ENCODE measurements around the gene TOMM40L. TPM values are rescaled to one million over a fixed set of nuclear protein-coding genes. Genes with fewer than 3 reads are reported as not detected.

Gene TOMM40L
- polyA plus RNA-seq, 1 donor (not counting 4 experiments of a cell fraction or from before 2014, with no cell fraction given), result 14.4 TPM

DNA sequence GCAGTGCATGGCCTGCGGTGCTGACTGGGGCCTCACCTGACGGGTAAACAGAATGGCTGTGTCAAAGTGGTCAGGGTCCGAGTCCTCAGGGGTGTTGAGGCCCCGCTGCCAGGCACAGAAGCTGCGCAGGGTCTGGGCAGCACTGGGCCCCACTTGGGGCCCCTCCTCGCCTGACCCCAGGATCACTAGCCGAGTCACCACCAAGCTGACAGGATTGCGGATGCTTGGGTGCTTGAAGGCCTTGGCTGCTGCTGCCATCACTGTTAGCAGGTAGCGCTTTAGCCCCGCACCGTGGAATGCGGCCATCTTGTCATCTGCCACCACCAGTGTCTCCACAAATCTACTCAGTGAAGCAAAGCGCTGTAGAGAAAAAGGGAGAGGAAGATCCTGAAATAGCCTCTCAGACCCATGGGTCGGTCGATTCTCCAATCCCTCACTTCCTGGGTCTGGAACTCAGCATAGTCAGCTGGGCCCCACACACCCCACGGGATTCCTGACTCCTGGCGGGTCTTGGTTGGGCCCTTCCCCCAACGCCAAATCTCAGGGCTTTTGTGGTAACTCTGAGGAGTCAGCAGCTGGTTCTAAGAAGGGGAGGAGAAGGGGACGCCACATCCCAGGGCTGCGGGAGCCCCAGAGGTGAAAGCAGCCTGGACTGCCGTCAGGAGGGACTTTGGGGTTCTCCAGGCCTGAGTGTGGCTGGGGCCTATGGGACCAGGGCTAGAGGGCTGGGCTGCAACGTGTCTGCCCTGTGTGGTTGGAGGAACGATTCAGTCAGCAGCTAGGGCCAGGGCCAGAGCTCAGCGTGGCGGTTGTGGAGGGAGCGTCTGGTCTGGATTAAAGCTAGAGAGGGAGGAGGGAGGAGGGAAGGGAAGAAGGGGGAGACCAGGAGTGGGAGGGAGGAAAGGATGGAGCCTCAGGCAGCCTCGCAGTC is 29.1 kb upstream of the TOMM40L start:
- Histone ChIP-seq H3K9me1 (ENCODE audit: control insufficient read depth, extremely low read depth, insufficient read depth, low read length) (no peaks in the 10 kb centered on the region), H3K4me1 (ENCODE audit: control insufficient read depth, extremely low read depth, insufficient read depth, low read length) (peaks cover 41% of the 10 kb centered on the region), H3K9ac (ENCODE audit: control insufficient read depth, extremely low read depth, insufficient read depth, low read length) (no peak overlapping the region), H3K9me3 (ENCODE audit: control insufficient read depth, low read depth, low read length) (no peaks in the 10 kb centered on the region), H4K20me1 (ENCODE audit: control insufficient read depth, extremely low read depth, insufficient read depth, low read length) (no peaks in the 10 kb centered on the region), H3K4me3 (ENCODE audit: control insufficient read depth in 2 of 3, extremely low read depth in 1 of 3, insufficient read depth in 2 of 3, low read depth in 1 of 3, low read length in 3 of 3) (no peak overlapping the region), H3K27ac (ENCODE audit: control insufficient read depth, insufficient read depth, low read length) (no peak overlapping the region), H3K36me3 (ENCODE audit: control insufficient read depth in 2 of 2, extremely low read depth in 1 of 2, insufficient read depth in 2 of 2, low read length in 2 of 2) (no peaks in the 10 kb centered on the region), H3K4me2 (ENCODE audit: control insufficient read depth, extremely low read depth, insufficient read depth, low read depth, low read length) (no peak overlapping the region), H3K79me2 (ENCODE audit: control insufficient read depth, insufficient read depth, low read length) (no peaks in the 10 kb centered on the region), H3K27me3 (ENCODE audit: control insufficient read depth, extremely low read depth, insufficient read depth, low read length) (no peaks in the 10 kb centered on the region), H2AFZ (ENCODE audit: control insufficient read depth, low read length) (no peak overlapping the region)
- dilution Hi-C loops (cut with MboI; ENCODE audit: extremely low pct_ligation_motif_present, low sequenced_read_pairs), result no loop called here
- DNase-seq (ENCODE audit: low read depth, low spot score), result no peak
- TF ChIP-seq, protein P1, sequence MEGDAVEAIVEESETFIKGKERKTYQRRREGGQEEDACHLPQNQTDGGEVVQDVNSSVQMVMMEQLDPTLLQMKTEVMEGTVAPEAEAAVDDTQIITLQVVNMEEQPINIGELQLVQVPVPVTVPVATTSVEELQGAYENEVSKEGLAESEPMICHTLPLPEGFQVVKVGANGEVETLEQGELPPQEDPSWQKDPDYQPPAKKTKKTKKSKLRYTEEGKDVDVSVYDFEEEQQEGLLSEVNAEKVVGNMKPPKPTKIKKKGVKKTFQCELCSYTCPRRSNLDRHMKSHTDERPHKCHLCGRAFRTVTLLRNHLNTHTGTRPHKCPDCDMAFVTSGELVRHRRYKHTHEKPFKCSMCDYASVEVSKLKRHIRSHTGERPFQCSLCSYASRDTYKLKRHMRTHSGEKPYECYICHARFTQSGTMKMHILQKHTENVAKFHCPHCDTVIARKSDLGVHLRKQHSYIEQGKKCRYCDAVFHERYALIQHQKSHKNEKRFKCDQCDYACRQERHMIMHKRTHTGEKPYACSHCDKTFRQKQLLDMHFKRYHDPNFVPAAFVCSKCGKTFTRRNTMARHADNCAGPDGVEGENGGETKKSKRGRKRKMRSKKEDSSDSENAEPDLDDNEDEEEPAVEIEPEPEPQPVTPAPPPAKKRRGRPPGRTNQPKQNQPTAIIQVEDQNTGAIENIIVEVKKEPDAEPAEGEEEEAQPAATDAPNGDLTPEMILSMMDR (optimal IDR thresholded peaks at IDR 0.05 in 1 of 3, IDR thresholded peaks at IDR 0.05 in 1 of 3, conservative IDR thresholded peaks at IDR 0.05 in 1 of 3; ENCODE audit: extremely low read depth in 1 of 3, insufficient read depth in 2 of 3, low read length in 3 of 3), result no peak
- TF ChIP-seq EZH2 (IDR thresholded peaks at IDR 0.05; ENCODE audit: low read length), result no peak
- FAIRE-seq, result no peak

DNA sequence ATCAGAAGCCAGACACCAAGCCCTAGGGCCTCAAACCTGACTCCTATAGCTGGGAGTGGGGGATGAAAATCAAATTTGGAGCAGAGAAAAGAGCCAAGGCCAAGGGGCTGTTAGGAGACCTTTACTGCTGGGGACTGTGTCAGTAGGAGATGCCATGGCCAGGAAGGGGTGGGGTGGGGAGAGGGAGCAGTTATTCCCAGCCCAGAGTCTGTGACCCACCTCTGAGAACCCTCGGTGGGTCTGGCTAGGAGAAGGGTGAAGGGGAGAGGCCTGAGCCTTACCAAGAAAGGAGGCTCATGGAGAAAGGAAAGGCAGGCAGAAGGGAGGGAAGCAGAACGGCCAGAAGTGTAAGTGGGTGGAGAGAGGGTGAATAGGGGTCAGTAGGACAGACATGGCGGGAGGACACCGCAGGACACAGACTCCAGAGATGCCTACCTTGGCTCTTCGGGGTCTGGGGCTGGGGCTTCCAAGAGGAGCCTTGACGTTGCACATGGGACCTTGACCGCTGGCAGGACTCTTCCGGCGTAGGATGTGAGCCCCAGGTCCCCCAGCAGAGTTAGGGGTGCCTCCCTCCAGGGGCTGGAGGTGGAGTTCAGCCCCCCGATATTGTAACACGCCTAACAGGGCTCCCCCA is 28.2 kb upstream of the TOMM40L start:
- dilution Hi-C loops (cut with MboI; ENCODE audit: extremely low pct_ligation_motif_present, low sequenced_read_pairs), result no loop called here
- Histone ChIP-seq H3K4me1 (ENCODE audit: control insufficient read depth, extremely low read depth, insufficient read depth, low read length) (peaks cover 44% of the 10 kb centered on the region), H3K4me3 (ENCODE audit: control insufficient read depth in 2 of 3, extremely low read depth in 1 of 3, insufficient read depth in 2 of 3, low read depth in 1 of 3, low read length in 3 of 3) (no peak overlapping the region), H3K27me3 (ENCODE audit: control insufficient read depth, extremely low read depth, insufficient read depth, low read length) (no peaks in the 10 kb centered on the region), H3K9me3 (ENCODE audit: control insufficient read depth, low read depth, low read length) (no peaks in the 10 kb centered on the region), H3K27ac (ENCODE audit: control insufficient read depth, insufficient read depth, low read length) (no peak overlapping the region), H3K36me3 (ENCODE audit: control insufficient read depth in 2 of 2, extremely low read depth in 1 of 2, insufficient read depth in 2 of 2, low read length in 2 of 2) (no peaks in the 10 kb centered on the region), H2AFZ (ENCODE audit: control insufficient read depth, low read length) (peak overlapping the region; percentile 46), H3K4me2 (ENCODE audit: control insufficient read depth, extremely low read depth, insufficient read depth, low read depth, low read length) (peak overlapping the region; percentile 27), H4K20me1 (ENCODE audit: control insufficient read depth, extremely low read depth, insufficient read depth, low read length) (no peaks in the 10 kb centered on the region), H3K79me2 (ENCODE audit: control insufficient read depth, insufficient read depth, low read length) (peaks cover 4% of the 10 kb centered on the region), H3K9ac (ENCODE audit: control insufficient read depth, extremely low read depth, insufficient read depth, low read length) (peak overlapping the region; percentile 0), H3K9me1 (ENCODE audit: control insufficient read depth, extremely low read depth, insufficient read depth, low read length) (no peaks in the 10 kb centered on the region)
- no peak for DNase-seq (ENCODE audit: low read depth, low spot score)
- TF ChIP-seq, protein P1 (optimal IDR thresholded peaks at IDR 0.05 in 1 of 3, IDR thresholded peaks at IDR 0.05 in 1 of 3, conservative IDR thresholded peaks at IDR 0.05 in 1 of 3; ENCODE audit: extremely low read depth in 1 of 3, insufficient read depth in 2 of 3, low read length in 3 of 3), result no peak
- no peak for TF ChIP-seq EZH2 (IDR thresholded peaks at IDR 0.05; ENCODE audit: low read length)
- no peak for FAIRE-seq
